GM23248 (cell line): ENCODE measurements around the gene ITIH3.

Experiments used
- EZH2 ChIP-seq: fragments of 200-600 bp; sonication (generic); IDR thresholded peaks from 2 replicates; pipeline ENCODE4 v1.6.1; 2018; ENCODE audit warnings: antibody characterized with exemption, mild to moderate bottlenecking; ENCODE audit not compliant: insufficient read depth, poor library complexity, severe bottlenecking
- EZH2phosphoT487 ChIP-seq: fragments of 200-600 bp; sonication (generic); IDR thresholded peaks from 2 replicates; pipeline ENCODE4 v1.6.1; 2018; ENCODE audit warnings: antibody characterized with exemption, moderate library complexity, mild to moderate bottlenecking, low read depth; ENCODE audit not compliant: insufficient read depth

GRCh38 chr3:52779011-52779836 is 15.4 kb upstream of the ITIH3 start:
- TF ChIP-seq EZH2, result no peak
- TF ChIP-seq EZH2phosphoT487, result no peak
